ENCODE results near the gene ZRANB2. TPM values are rescaled to one million over a fixed set of nuclear protein-coding genes. Genes with fewer than 3 reads are reported as not detected.

Gene ZRANB2
- total and polyA plus RNA-seq, 9 of the 15 experiments (the other 6 are each of a cell fraction or from before 2014, with no cell fraction given): 80.8 to 264 (median 157) TPM

DNA sequence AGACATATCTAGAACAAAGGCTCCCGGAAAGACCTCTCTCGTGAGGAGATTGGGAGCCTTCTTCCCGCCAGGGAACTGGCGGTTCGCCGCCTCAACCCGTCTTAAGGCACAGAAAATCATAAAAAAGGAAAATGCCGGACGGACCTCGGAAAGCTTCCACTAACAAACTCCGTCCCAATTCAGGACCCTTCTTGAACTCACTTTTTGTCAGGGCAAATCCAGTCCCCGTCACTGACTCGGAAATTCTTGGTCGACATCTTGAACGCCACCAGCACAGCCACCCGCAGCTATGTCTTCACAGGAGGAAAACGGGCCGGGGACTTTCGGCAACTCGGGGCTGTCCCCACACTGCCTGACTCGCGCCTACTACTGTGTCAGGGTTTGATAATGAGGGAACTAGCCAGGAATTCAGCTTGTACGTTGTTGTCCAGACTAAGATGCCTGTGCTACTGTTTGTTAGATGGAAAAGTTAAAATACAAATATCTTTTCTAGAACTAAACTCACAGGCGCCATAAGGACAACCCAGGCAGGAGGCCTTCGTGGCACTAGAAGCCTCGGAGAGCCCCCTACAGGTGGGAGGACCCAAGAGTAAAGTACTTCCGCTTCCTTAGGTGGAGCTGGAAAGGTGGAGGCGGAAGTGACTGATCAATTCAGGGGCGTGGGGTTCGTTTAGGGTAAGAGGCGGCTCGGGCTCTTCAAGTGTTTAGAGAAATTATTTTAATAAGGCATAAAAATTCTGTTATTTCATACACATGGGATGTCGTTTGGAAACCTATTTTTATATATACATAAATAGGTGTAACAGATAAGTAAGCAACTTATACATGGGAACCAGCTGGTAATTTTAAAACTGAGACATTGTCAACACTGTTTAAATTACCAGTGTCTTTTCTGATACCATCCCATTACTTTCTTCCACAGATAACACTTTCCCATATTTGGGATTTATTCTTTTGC is at the start of gene ZRANB2 (continued):
- TF ChIP-seq, protein P1, sequence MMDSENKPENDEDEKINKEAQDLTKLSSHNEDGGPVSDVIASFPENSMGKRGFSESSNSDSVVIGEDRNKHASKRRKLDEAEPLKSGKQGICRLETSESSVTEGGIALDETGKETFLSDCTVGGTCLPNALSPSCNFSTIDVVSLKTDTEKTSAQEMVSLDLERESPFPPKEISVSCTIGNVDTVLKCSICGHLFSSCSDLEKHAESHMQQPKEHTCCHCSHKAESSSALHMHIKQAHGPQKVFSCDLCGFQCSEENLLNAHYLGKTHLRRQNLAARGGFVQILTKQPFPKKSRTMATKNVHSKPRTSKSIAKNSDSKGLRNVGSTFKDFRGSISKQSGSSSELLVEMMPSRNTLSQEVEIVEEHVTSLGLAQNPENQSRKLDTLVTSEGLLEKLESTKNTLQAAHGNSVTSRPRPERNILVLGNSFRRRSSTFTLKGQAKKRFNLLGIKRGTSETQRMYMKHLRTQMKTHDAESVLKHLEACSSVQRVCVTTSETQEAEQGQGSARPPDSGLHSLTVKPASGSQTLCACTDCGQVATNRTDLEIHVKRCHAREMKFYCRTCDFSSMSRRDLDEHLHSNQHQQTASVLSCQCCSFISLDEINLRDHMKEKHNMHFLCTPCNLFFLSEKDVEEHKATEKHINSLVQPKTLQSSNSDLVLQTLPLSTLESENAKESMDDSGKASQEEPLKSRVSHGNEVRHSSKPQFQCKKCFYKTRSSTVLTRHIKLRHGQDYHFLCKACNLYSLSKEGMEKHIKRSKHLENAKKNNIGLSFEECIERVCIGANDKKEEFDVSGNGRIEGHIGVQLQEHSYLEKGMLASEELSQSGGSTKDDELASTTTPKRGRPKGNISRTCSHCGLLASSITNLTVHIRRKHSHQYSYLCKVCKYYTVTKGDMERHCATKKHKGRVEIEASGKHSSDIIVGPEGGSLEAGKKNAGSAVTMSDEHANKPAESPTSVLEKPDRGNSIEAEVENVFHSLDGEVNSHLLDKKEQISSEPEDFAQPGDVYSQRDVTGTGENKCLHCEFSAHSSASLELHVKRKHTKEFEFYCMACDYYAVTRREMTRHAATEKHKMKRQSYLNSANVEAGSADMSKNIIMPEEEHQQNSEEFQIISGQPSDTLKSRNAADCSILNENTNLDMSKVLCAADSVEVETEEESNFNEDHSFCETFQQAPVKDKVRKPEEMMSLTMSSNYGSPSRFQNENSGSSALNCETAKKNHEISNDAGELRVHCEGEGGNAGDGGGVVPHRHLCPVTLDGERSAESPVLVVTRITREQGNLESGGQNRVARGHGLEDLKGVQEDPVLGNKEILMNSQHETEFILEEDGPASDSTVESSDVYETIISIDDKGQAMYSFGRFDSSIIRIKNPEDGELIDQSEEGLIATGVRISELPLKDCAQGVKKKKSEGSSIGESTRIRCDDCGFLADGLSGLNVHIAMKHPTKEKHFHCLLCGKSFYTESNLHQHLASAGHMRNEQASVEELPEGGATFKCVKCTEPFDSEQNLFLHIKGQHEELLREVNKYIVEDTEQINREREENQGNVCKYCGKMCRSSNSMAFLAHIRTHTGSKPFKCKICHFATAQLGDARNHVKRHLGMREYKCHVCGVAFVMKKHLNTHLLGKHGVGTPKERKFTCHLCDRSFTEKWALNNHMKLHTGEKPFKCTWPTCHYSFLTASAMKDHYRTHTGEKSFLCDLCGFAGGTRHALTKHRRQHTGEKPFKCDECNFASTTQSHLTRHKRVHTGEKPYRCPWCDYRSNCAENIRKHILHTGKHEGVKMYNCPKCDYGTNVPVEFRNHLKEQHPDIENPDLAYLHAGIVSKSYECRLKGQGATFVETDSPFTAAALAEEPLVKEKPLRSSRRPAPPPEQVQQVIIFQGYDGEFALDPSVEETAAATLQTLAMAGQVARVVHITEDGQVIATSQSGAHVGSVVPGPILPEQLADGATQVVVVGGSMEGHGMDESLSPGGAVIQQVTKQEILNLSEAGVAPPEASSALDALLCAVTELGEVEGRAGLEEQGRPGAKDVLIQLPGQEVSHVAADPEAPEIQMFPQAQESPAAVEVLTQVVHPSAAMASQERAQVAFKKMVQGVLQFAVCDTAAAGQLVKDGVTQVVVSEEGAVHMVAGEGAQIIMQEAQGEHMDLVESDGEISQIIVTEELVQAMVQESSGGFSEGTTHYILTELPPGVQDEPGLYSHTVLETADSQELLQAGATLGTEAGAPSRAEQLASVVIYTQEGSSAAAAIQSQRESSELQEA (IDR thresholded peaks at IDR 0.05; ENCODE audit: low read depth): no peak
- TF ChIP-seq KLF10 (CRISPR knock-in tag; IDR thresholded peaks at IDR 0.05): no peak
- TF ChIP-seq, protein P2, sequence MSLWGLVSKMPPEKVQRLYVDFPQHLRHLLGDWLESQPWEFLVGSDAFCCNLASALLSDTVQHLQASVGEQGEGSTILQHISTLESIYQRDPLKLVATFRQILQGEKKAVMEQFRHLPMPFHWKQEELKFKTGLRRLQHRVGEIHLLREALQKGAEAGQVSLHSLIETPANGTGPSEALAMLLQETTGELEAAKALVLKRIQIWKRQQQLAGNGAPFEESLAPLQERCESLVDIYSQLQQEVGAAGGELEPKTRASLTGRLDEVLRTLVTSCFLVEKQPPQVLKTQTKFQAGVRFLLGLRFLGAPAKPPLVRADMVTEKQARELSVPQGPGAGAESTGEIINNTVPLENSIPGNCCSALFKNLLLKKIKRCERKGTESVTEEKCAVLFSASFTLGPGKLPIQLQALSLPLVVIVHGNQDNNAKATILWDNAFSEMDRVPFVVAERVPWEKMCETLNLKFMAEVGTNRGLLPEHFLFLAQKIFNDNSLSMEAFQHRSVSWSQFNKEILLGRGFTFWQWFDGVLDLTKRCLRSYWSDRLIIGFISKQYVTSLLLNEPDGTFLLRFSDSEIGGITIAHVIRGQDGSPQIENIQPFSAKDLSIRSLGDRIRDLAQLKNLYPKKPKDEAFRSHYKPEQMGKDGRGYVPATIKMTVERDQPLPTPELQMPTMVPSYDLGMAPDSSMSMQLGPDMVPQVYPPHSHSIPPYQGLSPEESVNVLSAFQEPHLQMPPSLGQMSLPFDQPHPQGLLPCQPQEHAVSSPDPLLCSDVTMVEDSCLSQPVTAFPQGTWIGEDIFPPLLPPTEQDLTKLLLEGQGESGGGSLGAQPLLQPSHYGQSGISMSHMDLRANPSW (CRISPR knock-in tag; IDR thresholded peaks at IDR 0.05): no peak
- TF ChIP-seq MYC (IDR thresholded peaks at IDR 0.05; ENCODE audit: low read depth, low read length): peak; percentile 76
- peak; percentile 53; the same call in 1 of the 2 replicates for TF ChIP-seq MYC (CRISPR knock-in tag; IDR thresholded peaks at IDR 0.05; ENCODE audit: borderline replicate concordance, low read depth)
- TF ChIP-seq, protein P3, sequence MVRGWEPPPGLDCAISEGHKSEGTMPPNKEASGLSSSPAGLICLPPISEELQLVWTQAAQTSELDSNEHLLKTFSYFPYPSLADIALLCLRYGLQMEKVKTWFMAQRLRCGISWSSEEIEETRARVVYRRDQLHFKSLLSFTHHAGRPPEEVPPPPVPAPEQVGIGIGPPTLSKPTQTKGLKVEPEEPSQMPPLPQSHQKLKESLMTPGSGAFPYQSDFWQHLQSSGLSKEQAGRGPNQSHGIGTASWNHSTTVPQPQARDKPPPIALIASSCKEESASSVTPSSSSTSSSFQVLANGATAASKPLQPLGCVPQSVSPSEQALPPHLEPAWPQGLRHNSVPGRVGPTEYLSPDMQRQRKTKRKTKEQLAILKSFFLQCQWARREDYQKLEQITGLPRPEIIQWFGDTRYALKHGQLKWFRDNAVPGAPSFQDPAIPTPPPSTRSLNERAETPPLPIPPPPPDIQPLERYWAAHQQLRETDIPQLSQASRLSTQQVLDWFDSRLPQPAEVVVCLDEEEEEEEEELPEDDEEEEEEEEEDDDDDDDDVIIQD (CRISPR knock-in tag; IDR thresholded peaks at IDR 0.05): no peak
- TF ChIP-seq FOXK2 (conservative IDR thresholded peaks at IDR 0.05 in 1 of 2, IDR thresholded peaks at IDR 0.05 in 1 of 2; ENCODE audit: low read depth in 2 of 2): peak; percentile 5 to 30; a peak in 1 of 4 replicates
- TF ChIP-seq NR2C1 (IDR thresholded peaks at IDR 0.05): peak; percentile 89
- peak; percentile 91 for TF ChIP-seq NR2C1 (tag; IDR thresholded peaks at IDR 0.05)
- no peak for TF ChIP-seq POLR3A (IDR thresholded peaks at IDR 0.05; ENCODE audit: borderline replicate concordance, extremely low read depth, insufficient read depth, insufficient read length)
- no peak for TF ChIP-seq ZBED1 (IDR thresholded peaks at IDR 0.05)
- peak; percentile 68 for TF ChIP-seq SNIP1 (IDR thresholded peaks at IDR 0.05; ENCODE audit: low read depth)
- TF ChIP-seq BCL6 (CRISPR knock-in tag; IDR thresholded peaks at IDR 0.05): no peak
- TF ChIP-seq TBP (optimal IDR thresholded peaks at IDR 0.05; ENCODE audit: low read depth, low read length): peak; percentile 92

Measured in K562 (cell line).